Loucy (cell line): Measurements from ENCODE around the gene PITPNC1.
"Not testable (repeated sequence)": the region's sequence is repeated elsewhere in the genome, so short reads cannot be mapped to it uniquely, and the experiment has no call there.

Experiments used
- H2AFZ ChIP-seq: fragments of 200-600 bp; sonication (generic); 2 replicates; pipeline ENCODE4 v1.6.0; 2016; ENCODE audit warnings: antibody characterized with exemption, mild to moderate bottlenecking, low read length, moderate library complexity
- H3F3A ChIP-seq: fragments of 200-600 bp; 2 replicates; pipeline ENCODE4 v1.6.0; 2016; ENCODE audit warnings: antibody characterized with exemption, low read depth, mild to moderate bottlenecking
- H3K27me3 ChIP-seq: fragments of 200-600 bp; sonication (generic); 2 replicates; pipeline ENCODE4 v1.6.1; 2014; ENCODE audit warnings: low read length, mild to moderate bottlenecking; ENCODE audit not compliant: insufficient read depth, poor library complexity, severe bottlenecking
- H3K36me3 ChIP-seq: fragments of 200-600 bp; sonication (generic); 2 replicates; pipeline ENCODE4 v1.6.1; 2016; ENCODE audit warnings: low read length; ENCODE audit not compliant: insufficient read depth
- H3K4me1 ChIP-seq: fragments of 200-600 bp; sonication (generic); 2 replicates; pipeline ENCODE4 v1.5.1; 2014; ENCODE audit warnings: low read length, mild to moderate bottlenecking; ENCODE audit not compliant: insufficient read depth, poor library complexity, severe bottlenecking
- H3K4me2 ChIP-seq: fragments of 200-600 bp; sonication (generic); 2 replicates; pipeline ENCODE4 v1.6.0; 2014; ENCODE audit warnings: antibody characterized with exemption, low read length, low read depth, mild to moderate bottlenecking; ENCODE audit not compliant: poor library complexity, severe bottlenecking
- H3K4me3 ChIP-seq: fragments of 200-600 bp; sonication (generic); 2 replicates; pipeline ENCODE4 v1.5.1; 2014; ENCODE audit warnings: low read length, mild to moderate bottlenecking, mixed read lengths; ENCODE audit not compliant: poor library complexity, severe bottlenecking
- H3K79me2 ChIP-seq: fragments of 200-600 bp; sonication (generic); 2 replicates; pipeline ENCODE4 v1.6.1; 2014; ENCODE audit warnings: low read length; ENCODE audit not compliant: insufficient read depth
- H3K9ac ChIP-seq: fragments of 200-600 bp; sonication (generic); 2 replicates; pipeline ENCODE4 v1.6.0; 2014; ENCODE audit warnings: mild to moderate bottlenecking, low read depth, low read length, moderate library complexity; ENCODE audit not compliant: poor library complexity, severe bottlenecking
- H3K9me2 ChIP-seq: fragments of 200-600 bp; sonication (generic); replicated peaks from 2 replicates; pipeline ENCODE4 v1.6.1; 2016; ENCODE audit warnings: low read depth, low read length, mixed read lengths
- H3K9me3 ChIP-seq: fragments of 200-600 bp; sonication (generic); 2 replicates; pipeline ENCODE4 v1.6.1; 2014; ENCODE audit warnings: mild to moderate bottlenecking, antibody characterized with exemption, low read length, low read depth; ENCODE audit not compliant: insufficient read depth
- H4K20me1 ChIP-seq: fragments of 200-600 bp; sonication (generic); 2 replicates; pipeline ENCODE4 v1.6.0; 2014; ENCODE audit warnings: antibody characterized with exemption, low read length, mild to moderate bottlenecking; ENCODE audit not compliant: insufficient read depth, poor library complexity, severe bottlenecking
- EZH2phosphoT487 ChIP-seq: fragments of 200-600 bp; IDR thresholded peaks from 2 replicates; pipeline ENCODE4 v1.6.1; 2018; ENCODE audit warnings: antibody characterized with exemption, mild to moderate bottlenecking, moderate library complexity, borderline replicate concordance
- TF ChIP-seq, protein P1 (sequence below): fragments of 200-600 bp; sonication (generic); conservative IDR thresholded peaks from 2 replicates; pipeline ENCODE4 v1.5.1; 2014; ENCODE audit warnings: mild to moderate bottlenecking, antibody characterized with exemption, low read length

PITPNC1 gene

DNA sequence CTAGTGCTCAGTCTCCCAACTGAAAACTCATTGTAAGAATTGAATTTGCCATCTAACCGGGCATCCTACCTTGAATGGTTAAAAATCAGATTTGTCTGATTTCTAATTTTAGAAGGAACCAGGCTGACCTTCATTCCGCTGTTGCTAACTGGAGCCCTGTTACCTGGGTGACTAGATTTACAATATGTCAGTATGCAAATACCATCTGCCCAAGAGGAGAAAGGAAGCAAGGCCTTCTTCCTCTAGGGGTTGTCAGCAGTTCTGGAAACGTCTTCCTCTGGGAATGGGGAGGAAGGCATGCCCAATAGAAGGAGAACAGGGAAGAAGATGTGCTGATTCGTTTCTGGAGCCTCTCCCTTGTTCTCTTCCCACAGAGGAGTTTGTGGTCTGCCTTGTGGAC, 137.9 kb downstream of the PITPNC1 start:
- Histone ChIP-seq H3K79me2 (no peaks in the 10 kb centered on the region), H4K20me1 (no peaks in the 10 kb centered on the region), H3K9me3 (no peaks in the 10 kb centered on the region; the same call in 1 of the 2 replicates), H3K36me3 (no peaks in the 10 kb centered on the region), H3K4me3 (no peak overlapping the region), H3K27me3 (no peaks in the 10 kb centered on the region), H3K9ac (no peak overlapping the region), H2AFZ (no peak overlapping the region), H3K4me1 (peaks cover 2% of the 10 kb centered on the region), H3K4me2 (no peak overlapping the region), H3F3A (no peaks in the 10 kb centered on the region), H3K9me2 (no peaks in the 10 kb centered on the region)
- TF ChIP-seq, protein P1, sequence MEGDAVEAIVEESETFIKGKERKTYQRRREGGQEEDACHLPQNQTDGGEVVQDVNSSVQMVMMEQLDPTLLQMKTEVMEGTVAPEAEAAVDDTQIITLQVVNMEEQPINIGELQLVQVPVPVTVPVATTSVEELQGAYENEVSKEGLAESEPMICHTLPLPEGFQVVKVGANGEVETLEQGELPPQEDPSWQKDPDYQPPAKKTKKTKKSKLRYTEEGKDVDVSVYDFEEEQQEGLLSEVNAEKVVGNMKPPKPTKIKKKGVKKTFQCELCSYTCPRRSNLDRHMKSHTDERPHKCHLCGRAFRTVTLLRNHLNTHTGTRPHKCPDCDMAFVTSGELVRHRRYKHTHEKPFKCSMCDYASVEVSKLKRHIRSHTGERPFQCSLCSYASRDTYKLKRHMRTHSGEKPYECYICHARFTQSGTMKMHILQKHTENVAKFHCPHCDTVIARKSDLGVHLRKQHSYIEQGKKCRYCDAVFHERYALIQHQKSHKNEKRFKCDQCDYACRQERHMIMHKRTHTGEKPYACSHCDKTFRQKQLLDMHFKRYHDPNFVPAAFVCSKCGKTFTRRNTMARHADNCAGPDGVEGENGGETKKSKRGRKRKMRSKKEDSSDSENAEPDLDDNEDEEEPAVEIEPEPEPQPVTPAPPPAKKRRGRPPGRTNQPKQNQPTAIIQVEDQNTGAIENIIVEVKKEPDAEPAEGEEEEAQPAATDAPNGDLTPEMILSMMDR, result no peak
- no peak for TF ChIP-seq EZH2phosphoT487

DNA sequence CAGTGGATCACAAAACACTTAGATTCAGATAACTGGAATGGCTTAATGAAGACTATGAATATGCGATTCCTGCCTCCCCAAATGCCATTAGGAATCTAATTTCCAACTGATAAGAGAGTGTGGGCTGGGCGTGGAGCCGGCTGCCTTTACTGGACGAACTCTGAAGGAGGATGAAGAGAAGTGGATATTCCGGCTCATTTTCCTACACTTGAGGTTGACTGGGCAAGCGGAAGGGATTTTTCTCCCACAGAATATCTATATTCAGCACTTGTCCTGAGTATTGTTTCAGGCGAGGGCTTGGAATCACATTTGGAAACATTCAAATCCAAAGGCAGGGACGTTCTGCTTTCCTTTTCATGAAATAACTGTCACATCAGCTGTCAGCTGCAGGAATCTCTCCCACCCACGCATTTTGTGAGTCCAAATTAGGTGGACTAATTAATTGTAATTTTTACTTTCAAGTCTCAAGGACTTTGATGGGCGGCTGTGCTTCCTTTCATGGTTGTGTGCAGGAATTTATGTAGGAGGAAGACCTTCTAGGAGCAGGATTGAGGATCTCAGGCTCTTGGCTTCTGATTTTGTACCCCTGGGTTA, 138.5 kb downstream of the PITPNC1 start:
- Histone ChIP-seq H2AFZ (no peak overlapping the region), H3K79me2 (no peaks in the 10 kb centered on the region), H3K27me3 (no peaks in the 10 kb centered on the region), H4K20me1 (no peaks in the 10 kb centered on the region), H3K36me3 (no peaks in the 10 kb centered on the region), H3K4me1 (peaks cover 7% of the 10 kb centered on the region), H3K4me3 (no peak overlapping the region), H3K9ac (no peak overlapping the region), H3F3A (no peaks in the 10 kb centered on the region), H3K4me2 (no peak overlapping the region), H3K9me3 (no peaks in the 10 kb centered on the region; the same call in 1 of the 2 replicates), H3K9me2 (no peaks in the 10 kb centered on the region)
- no peak for TF ChIP-seq EZH2phosphoT487

DNA sequence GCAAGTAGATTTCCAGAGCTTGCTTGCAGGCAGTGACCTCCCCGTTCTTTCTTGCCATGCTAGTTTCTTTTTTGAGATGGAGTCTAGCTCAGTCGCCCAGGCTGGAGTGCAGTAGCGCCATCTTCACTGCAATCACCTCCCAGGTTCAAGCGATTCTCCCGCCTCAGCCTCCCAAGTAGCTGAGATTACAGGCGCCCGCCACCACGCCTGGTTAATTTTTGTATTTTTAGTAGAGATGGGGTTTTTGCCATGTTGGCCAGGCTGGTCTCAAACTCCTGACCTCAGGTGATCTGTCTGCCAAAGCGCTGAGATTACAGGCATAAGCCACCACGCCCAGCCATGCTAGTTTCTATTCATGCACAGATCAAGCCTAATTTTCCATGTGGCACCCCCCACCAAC, 139.5 kb downstream of the PITPNC1 start:
- not testable (repeated sequence) for H3K79me2 ChIP-seq

DNA sequence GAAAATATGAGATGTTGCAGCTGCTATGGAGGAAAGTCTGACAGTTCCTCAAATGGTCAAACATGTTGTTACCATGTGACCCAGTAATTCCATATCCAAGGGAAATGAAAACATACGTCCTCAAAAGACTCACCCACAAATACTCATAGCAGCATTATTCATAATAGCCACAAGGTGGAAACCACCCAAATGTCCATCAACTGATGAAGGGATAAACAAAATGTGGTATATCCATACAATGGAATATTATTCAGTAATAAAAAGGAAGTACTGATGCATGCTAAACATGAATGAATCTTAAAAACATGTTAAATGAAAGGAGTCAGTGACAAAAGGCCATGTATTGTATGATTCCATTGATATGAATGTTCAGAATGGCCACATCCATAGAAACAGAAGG, 140.2 kb downstream of the PITPNC1 start:
- no peaks in the 10 kb centered on the region for H4K20me1 ChIP-seq
- H3K79me2 ChIP-seq, result no peaks in the 10 kb centered on the region
- H3K4me1 ChIP-seq, result peaks cover 12% of the 10 kb centered on the region
- no peaks in the 10 kb centered on the region; the same call in 1 of the 2 replicates for H3K9me3 ChIP-seq
- no peak overlapping the region for H3K9ac ChIP-seq
- no peak overlapping the region for H3K4me3 ChIP-seq
- H2AFZ ChIP-seq, result no peak overlapping the region
- no peaks in the 10 kb centered on the region for H3K9me2 ChIP-seq
- TF ChIP-seq, protein P1, result no peak
- TF ChIP-seq EZH2phosphoT487, result no peak
- no peak overlapping the region for H3K4me2 ChIP-seq
- no peaks in the 10 kb centered on the region for H3F3A ChIP-seq
- no peaks in the 10 kb centered on the region for H3K36me3 ChIP-seq
- no peaks in the 10 kb centered on the region for H3K27me3 ChIP-seq

More for the DNA sequence above, 139.5 kb downstream of the PITPNC1 start:
- H3K9me2 ChIP-seq, H3K4me2 ChIP-seq, H3K9ac ChIP-seq, H3F3A ChIP-seq, H3K4me3 ChIP-seq, H3K27me3 ChIP-seq, H2AFZ ChIP-seq, H3K9me3 ChIP-seq, H4K20me1 ChIP-seq, H3K36me3 ChIP-seq: not testable (repeated sequence)
- peaks cover 12% of the 10 kb centered on the region for H3K4me1 ChIP-seq
